ENCODE measurements around the gene AARS2.
A peak's percentile ranks its signal among the peaks of the same experiment; 100 is the strongest.

AARS2 gene

GRCh38 chr6:44312901-44313788, at the start of gene AARS2:
AARS2 (minus strand) TSS chr6:44313347; CDS start chr6:44313323, 24 bp downstream.
- peak; percentile 90 for TF ChIP-seq CTCF (IDR thresholded peaks at IDR 0.05)
- Histone ChIP-seq H3K27ac (peak within 1 kb of the TSS; percentile 67), H3K4me1 (ENCODE audit: control insufficient read depth in 1 of 2, insufficient read depth in 1 of 2, low read depth in 1 of 2, low read length in 1 of 2) (peaks cover 25 to 33% of the 10 kb centered on the region in 2 experiments), H3K27me3 (no peaks in the 10 kb centered on the region), H3K4me3 (ENCODE audit: low read depth in 1 of 2, low read length in 1 of 2) (peak within 1 kb of the TSS; percentile 81 to 89), H3K36me3 (peaks cover 28% of the 10 kb centered on the region), H3K9me3 (no peaks in the 10 kb centered on the region)

DNA sequence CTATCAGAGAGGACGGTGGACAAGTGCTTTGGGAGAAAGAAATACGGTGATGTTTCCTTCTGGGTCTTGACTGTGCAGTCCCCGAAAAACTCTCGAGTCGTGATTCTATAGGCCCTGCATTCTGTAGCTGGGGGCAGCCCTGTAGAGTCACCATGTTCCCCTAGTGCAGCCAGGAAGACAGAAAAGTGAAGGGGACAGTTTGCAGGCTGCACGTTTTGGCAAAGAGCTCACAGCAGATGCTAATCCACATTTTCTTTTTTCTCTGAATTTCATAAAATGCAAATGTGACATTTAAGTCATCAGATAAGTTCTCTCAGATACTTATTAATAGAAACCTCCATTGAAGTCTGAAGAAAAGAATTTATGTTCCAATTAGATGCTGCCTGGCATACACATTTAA, 48.8 kb upstream of the AARS2 start:
- H3K9me3 ChIP-seq: no peaks in the 10 kb centered on the region
- peaks cover 31% of the 10 kb centered on the region for H3K27me3 ChIP-seq
- no peak overlapping the region for H3K27ac ChIP-seq
- H3K4me3 ChIP-seq (ENCODE audit: low read depth in 1 of 2, low read length in 1 of 2): no peak overlapping the region
- H3K4me1 ChIP-seq (ENCODE audit: control insufficient read depth in 1 of 2, insufficient read depth in 1 of 2, low read depth in 1 of 2, low read length in 1 of 2): no peaks in the 10 kb centered on the region
- TF ChIP-seq CTCF (IDR thresholded peaks at IDR 0.05): no peak
- H3K36me3 ChIP-seq: no peaks in the 10 kb centered on the region

GRCh38 chr6:44359973-44360372, 46.8 kb upstream of the AARS2 start:
- TF ChIP-seq CTCF (IDR thresholded peaks at IDR 0.05): no peak
- no peak overlapping the region for H3K4me3 ChIP-seq (ENCODE audit: low read depth in 1 of 2, low read length in 1 of 2)
- H3K9me3 ChIP-seq: no peaks in the 10 kb centered on the region
- H3K27ac ChIP-seq: no peak overlapping the region
- H3K36me3 ChIP-seq: no peaks in the 10 kb centered on the region
- peaks cover 42% of the 10 kb centered on the region for H3K27me3 ChIP-seq
- no peaks in the 10 kb centered on the region for H3K4me1 ChIP-seq (ENCODE audit: control insufficient read depth in 1 of 2, insufficient read depth in 1 of 2, low read depth in 1 of 2, low read length in 1 of 2)

DNA sequence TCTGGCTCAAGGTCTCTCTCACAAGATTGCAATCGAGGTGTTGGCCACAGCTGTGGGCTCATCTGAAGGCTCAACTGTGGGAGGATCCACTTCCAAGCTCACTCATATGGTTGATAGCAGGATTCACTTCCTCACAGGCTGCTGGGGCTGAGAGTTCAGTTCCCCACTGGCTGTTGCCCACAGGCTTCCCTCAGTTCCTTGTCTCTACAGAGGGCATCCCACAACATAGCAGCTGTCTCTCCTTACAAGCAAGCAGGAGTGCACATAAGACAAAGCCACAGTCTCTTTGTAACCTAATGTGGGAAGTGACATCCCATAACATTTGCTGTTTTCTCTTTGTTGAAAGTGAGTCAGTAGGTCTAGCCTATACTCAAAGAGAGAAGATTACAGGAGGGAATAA, 43.3 kb upstream of the AARS2 start:
- Histone ChIP-seq H3K4me1 (ENCODE audit: control insufficient read depth in 1 of 2, insufficient read depth in 1 of 2, low read depth in 1 of 2, low read length in 1 of 2) (no peaks in the 10 kb centered on the region), H3K36me3 (no peaks in the 10 kb centered on the region), H3K4me3 (ENCODE audit: low read depth in 1 of 2, low read length in 1 of 2) (no peak overlapping the region), H3K27ac (no peak overlapping the region), H3K27me3 (peaks cover 40% of the 10 kb centered on the region), H3K9me3 (no peaks in the 10 kb centered on the region)
- TF ChIP-seq CTCF (IDR thresholded peaks at IDR 0.05): no peak

- no peaks in the 10 kb centered on the region for H3K9me3 ChIP-seq
- H3K4me3 ChIP-seq (ENCODE audit: low read depth in 1 of 2, low read length in 1 of 2): no peak overlapping the region
- no peak overlapping the region for H3K27ac ChIP-seq
- H3K27me3 ChIP-seq: peaks cover 35% of the 10 kb centered on the region
- no peaks in the 10 kb centered on the region for H3K36me3 ChIP-seq
- TF ChIP-seq CTCF (IDR thresholded peaks at IDR 0.05): no peak
- H3K4me1 ChIP-seq (ENCODE audit: control insufficient read depth in 1 of 2, insufficient read depth in 1 of 2, low read depth in 1 of 2, low read length in 1 of 2): no peaks in the 10 kb centered on the region
Observed at GRCh38 chr6:44355640-44356039, 42.5 kb upstream of the AARS2 start.

All from neutrophil (primary cell).